UCSD-AML1 (cell line): ENCODE measurements around the gene NAT8L.

ENCODE experiments used
- DNase-seq: peaks from one replicate; lab custom pipeline; 2025; ENCODE audit not compliant: unreplicated experiment; lab: John Stamatoyannopoulos, UW

NAT8L gene

GRCh38 chr4:2044542-2045517 lies 14.3 kb upstream of the NAT8L start:
- no peak for DNase-seq

- DNase-seq = no peak
These were observed 13.6 kb upstream of the NAT8L start for GRCh38 chr4:2045518-2045951.

- DNase-seq = no peak
These were observed 12.8 kb upstream of the NAT8L start for GRCh38 chr4:2046031-2046961.

- DNase-seq = no peak
These were observed 12.0 kb upstream of the NAT8L start for GRCh38 chr4:2047031-2047660.

GRCh38 chr4:2047781-2048581 lies 11.1 kb upstream of the NAT8L start:
- no peak for DNase-seq

GRCh38 chr4:2048831-2049230 lies 10.3 kb upstream of the NAT8L start:
- no peak for DNase-seq

- DNase-seq = no peak
These were observed 9.7 kb upstream of the NAT8L start for GRCh38 chr4:2049381-2049780.

- no peak for DNase-seq
These were observed 9.3 kb upstream of the NAT8L start for GRCh38 chr4:2049811-2050210.

GRCh38 chr4:2051086-2051485 lies 8.0 kb upstream of the NAT8L start:
- DNase-seq = no peak

- no peak for DNase-seq
These were observed 4.9 kb upstream of the NAT8L start for GRCh38 chr4:2054217-2054616.

- DNase-seq = no peak
These were observed 1.6 kb upstream of the NAT8L start for GRCh38 chr4:2057382-2058065.

- DNase-seq = no peak
These were observed 672 bp upstream of the NAT8L start for GRCh38 chr4:2058264-2059045.

- no peak for DNase-seq
These were observed 837 bp downstream of the NAT8L start for GRCh38 chr4:2059726-2060602.

GRCh38 chr4:2060611-2061185 lies 1.6 kb downstream of the NAT8L start:
- DNase-seq = no peak

- no peak for DNase-seq
These were observed 2.3 kb downstream of the NAT8L start for GRCh38 chr4:2061186-2062131.

- no peak for DNase-seq
These were observed 3.2 kb downstream of the NAT8L start for GRCh38 chr4:2062168-2062807.
